GM21723 (cell line): Measurements from ENCODE around the gene FASN.
A peak's percentile ranks its signal among the peaks of the same experiment; 100 is the strongest.

ENCODE experiments used
- ATAC-seq: cut with Tn5 transposase; IDR thresholded peaks from one replicate; pipeline ENCODE4 v1.9.1; 2021; ENCODE audit warnings: mild to moderate bottlenecking, moderate library complexity; ENCODE audit not compliant: unreplicated experiment

The FASN gene

DNA sequence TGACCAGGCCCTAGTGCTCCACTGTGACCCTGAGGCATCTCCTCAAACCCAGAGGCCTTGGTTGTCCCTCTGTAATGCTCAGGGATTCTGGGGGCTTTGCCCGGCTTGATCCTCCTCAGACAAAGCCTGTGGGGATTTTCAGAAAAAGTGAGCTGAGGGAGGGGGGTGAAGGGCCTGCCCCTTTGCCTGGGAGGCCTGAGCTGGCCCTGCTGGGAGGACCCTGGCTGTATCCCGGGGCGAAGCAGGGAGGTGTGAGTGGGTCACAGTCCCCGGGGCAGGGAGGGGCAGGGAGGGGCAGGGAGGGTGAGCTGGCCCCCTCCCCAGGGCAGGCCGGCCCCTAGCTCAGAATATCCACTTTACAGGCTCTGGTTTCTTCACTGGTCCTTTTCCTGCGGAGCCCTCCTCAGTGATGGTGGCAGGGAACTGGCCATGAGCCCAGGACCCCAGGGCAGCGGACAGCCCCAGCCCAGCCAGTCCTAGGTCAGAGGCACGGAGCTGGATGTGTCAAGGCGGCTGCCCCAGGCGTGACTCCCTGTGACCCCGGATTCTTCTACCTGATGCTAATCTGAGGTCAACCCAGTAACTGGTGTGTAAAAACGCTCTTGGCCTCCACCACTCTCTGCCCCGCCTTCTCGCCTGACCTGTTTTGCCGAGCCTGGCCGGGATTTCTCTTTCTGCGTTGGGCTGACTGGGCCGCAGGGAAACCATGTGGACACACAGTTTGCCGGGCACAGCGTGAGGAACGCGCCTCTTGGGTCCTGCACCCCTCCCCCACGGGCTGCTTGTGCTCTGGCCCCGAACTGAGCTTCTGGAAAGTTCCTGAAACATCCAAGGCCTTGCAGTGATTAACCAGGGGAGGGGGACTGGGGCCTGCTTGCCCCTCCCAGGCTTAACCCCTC lies 5.8 kb upstream of the FASN start:
- ATAC-seq: no peak

DNA sequence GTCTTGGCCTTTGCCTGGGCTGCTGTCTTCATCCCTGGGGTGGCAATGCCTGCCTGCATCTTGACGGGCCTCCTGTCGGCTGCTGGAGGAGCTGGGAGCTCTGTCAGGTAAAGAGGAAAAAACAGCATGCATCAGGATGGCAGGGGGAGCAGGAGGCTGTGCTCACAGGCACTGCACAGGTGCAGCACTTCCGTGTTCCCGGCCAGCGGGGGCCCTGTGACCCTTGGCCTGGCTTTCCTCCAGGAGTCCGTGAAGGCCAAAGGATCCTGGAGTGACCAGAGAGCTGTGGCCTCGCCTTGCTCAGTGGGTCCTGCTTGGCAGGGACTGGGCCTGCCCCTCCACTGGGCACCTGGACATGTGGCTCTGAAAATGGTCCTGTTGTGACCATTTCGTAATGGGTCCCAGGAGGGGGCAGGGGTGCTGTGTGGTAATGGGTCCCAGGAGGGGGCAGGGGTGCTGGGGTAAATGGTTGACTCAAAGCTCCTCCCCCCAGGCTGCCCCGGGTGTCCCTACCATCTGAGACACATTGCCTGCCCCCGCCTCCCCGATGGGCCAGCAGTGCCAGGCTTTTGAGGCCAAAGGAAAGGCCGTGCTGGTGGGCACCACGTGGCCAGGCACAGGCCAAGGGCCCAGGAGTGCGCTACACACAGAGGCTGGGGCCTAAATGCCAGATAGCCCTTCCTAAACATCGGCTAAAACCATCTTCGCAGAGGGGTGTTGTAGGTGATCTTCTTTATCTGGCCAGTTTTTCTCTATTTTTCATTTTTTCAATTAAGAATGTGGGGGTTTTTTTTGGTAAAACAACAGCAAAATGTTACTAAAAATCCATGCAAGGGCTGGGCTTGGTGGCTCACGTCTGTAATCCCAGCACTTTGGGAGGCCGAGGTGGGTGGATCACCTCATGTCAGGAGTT lies 4.0 kb upstream of the FASN start:
- ATAC-seq: no peak

DNA sequence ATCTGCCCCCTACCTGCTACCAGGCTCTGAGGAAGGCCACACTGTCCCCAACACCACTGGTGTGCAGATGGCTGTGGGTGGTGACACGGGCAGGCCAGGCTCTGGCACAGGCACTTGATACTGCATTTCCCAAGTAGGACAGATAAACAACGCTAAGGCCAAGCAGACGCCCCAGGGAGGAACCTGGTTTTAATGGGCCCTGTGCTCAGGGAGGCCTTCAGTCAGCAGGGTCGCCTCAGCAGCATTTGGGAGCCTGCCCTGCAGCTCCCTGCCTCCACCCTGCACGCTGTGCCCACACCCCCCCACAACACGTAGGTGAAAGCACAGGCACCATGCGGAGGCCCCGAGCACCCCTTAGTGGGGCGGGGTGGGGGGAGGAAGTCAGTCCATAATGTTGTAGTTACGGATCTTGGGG lies 3.3 kb upstream of the FASN start:
- ATAC-seq: no peak

DNA sequence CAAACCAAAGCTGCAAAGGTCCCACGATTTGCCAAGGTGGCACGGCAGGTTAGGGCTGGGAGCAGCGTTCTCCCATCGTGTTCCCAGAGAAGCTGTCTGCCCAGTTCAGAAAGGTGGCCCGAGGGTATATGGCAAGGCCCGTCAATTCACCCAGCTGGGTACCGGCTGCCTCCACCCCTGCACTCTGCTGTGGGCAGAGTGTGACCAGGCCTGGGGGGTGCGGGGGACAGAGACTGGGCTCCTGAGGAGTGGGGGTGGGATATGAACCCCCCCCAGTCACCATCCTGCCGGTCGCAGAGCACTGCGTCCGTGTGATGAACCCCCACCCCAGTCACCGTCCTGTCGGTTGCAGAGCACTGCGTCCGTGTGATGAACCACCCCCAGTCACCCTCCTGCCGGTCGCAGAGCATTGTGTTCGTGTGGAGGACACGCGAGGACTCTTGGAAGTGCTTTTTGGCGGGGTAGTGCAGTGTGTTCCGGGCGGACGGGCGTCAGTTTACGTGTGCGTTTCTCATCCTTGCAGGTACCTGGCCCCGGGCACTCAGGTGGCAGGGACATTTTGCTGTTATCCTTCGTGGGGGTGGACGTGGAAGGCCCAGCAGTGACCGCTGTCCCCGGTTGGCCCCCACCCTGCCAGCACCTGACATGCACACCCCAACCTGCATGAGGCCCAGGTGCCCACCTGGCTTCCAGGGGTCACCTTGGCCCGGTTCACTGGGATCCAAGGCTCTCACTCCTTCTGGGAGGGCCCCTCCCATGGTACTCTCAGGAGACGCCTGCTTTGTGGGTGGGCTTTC lies 2.7 kb upstream of the FASN start:
- no peak for ATAC-seq

DNA sequence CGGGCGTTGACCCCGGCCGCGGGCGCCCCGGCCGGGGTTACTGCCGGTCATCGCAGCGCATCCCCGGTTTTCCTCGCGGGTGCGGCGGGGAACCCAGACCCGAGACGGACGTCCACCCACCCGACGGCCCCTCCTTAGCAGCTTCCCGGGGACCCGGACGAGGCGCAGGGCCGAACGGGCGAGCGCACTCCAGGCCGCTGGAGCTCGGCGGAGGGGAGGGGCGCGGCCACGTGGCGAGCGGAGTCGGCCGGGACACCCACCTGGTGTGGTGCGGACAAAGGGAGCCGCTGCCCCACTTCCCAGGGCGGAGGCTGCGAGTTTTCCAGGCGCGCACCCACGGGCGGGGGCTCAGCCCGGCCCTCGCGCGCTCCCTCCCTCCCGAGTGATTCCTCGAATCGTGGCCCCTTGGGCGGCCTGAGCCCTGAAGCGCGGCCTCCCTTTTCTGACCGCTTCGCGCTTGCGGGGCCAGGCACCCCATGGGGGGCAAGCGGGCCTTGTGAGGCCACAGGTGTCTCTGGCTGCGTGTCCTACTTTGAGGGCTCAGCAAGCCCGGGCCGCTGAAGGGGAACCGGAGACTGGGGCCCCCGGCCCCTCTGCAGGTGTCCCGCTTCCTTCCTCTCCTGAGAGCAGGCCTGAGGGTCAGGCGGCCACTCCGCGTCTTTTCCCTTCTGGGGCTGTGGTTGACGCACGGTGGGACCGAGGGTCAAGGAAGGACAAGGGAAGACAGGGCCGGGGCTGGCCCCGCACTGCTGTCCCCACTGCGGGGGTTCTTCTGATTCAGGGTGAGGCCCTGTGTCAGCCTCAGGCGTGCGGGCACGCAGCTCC lies 1.1 kb upstream of the FASN start:
- ATAC-seq: peak; percentile 14

DNA sequence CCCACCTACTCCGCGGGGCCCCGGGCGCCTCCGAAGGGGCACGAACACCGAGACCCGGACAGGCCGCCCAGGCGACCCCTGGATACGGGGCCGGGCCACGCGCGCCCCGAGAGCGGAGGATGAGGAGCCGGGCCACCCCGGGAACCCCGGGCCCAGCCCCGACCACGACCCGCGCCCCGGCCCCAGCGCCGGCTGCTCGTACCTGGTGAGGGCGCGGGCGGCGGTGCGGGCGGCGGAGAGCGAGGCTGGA lies 192 bp downstream of the FASN start:
- no peak for ATAC-seq

DNA sequence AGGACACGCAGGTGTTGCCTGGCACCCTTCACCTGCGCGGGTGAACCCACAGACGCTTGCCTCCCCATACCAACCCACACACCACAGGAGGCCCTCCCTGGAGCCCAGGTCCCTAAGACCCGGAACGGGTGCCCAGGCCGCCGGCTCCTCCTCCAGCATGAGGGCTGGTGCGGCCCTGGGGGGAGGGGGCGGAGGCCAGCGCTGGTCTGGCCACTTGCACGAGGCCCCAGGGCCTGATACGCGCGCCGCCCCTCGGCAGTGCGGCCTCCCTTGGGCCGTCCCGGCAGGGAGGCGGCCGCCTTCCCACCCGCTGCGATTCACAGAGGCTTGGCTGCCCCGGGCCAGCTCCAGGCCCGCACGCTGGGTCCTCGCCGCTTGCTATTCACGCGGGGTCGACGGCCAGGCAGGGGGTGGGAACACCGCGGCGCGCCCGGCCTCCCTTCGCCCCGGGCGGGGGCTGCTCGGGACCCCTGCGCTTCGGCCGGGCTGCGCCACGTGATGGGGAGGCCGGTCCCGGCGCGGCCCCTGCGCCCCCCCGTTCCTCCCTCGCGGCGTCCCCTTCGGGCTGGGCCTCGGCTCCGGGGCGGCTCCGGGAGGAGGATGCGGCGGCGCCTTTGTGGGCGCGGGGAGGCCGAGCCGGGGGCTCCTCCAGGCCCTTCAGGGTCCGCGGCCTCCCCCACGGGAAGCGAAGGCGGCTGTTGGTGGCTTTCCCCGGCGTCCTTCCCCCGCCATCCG lies 685 bp downstream of the FASN start:
- ATAC-seq: peak; percentile 2

DNA sequence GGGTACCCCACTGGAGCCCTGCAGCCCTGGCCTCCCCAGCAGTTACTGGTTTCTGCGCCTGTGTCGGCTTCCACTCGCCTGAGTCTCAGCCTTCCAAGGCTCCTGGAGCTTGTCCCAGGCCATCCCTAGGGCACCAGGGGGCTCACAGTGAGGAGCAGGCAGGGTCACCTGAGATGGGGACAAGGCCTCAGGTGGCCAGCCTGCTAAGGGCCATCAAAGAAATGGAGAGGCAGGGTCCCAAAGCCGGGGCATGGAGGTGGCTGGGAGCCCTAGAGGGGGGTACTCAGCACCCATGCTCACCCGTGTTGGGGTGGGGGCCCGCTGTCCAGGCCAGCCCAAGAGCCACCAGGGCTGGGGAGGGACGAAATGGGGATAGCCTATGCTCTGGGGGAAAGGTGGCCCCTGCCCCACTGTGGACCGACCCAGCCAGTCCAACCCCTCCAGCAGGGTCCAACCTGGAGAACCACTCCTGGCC lies 1.3 kb downstream of the FASN start:
- ATAC-seq: no peak

DNA sequence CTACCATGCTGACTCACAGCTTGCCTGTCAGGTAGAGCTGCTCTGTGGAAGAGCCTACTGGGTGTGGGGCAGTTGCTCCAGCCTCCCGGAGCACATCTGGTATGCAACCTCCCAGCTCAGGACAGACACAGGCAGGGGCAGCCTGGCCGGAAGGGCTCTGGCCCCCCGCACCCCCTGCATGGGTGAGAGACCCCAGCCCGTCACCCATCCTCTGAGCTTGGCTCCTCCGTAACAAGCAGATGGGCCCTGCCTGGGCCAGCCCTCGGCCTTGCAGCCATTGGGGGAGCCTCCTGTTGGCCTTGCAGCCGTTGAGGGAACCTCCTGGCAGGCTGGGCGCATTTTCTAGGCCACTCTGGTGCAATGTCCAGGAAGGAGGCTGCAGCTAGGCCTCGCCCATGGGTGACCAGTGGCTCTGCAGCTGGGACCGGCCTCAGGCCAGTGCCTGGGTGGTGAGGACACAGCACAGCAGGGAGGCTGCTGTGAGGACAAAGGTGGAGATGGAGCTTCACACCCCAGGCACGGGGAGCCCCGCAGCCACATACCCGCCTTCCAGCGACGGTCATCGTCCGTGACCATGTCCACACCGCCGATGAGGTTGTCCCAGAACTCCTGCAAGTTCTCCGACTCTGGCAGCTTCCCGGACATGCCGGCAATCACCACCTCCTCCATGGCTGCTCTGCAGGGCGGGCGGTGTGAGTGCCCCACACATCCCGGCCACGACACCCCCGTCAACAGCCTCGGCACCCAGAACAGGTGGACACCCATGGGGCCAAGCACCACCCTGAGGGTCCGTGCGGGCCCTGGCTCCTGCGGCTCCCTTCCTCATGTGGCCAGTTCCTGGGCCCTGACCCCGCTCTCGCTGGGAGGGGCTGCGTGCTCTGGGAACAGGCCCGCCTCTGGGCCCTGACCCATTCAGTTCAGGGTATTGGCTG lies 2.0 kb downstream of the FASN start:
- ATAC-seq: no peak

DNA sequence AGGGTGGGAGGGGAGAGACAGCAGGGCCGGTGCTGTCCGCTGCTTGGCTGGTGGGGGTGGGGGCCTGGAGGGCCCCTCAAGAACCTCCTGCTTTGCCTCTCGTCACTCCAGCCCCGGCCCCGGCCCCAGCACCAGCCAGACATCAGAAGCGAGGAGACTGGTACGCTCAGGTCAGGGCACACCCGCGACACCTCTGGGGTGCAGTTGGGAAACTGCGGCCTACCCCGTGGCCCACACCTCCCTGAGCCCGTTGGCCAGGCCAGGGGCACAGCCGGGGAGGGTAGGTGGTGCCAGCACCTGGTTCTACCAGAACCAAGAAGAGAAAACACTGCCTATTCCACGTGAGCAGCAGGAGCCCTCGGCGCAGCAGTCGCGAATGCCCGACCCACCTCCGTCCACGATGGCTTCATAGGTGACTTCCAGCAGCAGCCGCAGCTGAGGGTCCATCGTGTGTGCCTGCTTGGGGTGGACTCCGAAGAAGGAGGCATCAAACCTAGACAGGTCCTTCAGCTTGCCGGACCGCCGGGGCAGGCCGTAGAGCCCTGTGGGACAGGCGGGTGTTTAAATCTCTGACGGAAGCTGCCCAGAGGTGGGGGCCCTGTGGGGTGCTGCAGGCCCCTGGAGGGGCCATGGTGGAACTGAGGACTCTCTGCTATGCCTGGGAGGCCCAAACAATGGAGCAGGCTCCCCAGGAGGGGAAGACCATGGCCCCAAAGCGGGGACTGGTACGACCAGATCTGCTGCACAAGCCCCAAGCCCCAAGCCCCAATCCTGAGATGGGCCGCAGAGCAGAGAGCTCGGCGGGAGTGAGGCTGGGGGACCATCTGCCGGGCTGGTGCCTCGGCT lies 2.9 kb downstream of the FASN start:
- ATAC-seq: no peak

DNA sequence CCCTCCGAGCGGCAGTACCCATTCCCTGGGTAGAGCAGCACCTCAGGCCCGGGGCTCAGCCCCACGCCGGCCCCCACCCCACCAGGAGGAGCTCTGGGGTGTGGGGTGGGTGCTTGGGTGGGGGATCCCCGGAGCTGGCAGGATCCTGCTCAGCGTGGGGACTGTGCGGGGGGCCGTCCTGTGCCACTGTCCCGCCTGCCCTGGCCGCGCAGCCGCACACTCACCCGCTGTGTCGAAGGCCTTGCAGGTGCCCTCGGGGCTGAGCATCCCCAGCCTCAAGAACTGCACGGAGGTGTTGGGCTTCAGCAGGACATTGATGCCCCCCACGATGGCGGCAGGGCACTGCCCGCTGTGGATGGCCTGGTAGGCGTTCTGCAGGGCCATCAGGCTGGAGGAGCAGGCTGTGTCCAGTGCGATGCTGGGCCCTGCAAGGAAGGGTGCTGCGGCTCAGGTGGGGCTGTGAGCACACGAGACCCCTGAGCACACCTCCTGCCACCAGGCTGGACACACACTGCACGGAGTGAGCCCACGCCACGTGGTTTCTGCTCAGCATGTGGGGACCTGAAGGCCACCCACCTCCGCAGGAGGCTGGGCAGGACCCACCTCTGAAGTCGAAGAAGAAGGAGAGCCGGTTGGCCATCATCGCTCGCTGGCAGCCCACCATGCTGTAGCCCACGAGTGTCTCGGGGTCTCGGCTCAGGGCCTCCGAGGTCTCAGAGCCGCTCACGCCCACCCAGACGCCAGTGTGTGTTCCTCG lies 4.9 kb downstream of the FASN start:
- ATAC-seq: no peak

DNA sequence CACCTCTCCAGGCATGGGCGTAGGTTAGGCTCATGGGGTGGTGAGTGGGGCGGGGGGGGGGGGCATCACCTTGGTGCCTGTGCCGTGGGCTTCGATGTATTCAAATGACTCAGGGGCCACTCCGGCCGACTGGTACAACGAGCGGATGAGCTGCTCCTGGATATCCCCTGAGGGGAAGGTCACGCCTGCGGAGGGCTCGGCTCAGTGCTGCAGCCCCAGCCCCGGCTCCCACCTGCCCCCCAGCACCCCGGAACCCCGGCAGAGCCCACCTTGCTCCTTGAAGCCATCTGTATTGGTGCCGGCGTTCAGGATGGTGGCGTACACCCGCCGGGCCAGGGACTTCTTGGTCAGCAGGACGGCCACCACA lies 5.4 kb downstream of the FASN start:
- ATAC-seq: no peak

DNA sequence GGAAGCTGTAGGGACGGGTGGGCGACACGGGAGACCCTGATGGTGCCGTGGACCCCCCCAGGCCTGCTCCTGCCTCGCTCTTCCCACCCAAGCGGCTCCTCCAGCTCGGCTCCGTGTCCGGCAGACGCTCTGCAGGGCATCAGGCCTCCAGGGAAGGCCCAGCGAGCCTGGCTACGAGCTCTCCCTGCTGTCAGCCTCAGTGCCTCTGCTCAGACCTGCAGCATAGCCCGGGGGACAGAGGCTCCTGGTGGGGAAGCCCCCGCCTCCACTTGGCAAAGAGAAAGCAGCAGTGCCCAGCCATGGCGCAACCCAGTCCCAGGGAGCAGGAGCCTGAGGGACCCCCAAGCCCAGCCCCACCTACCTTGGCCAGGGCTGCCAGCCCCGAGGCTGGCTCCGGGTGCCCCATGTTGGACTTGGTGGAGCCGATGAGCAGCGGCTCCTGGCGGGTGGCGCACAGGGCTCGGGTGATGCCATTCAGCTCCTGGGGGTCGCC lies 5.9 kb downstream of the FASN start:
- no peak for ATAC-seq

DNA sequence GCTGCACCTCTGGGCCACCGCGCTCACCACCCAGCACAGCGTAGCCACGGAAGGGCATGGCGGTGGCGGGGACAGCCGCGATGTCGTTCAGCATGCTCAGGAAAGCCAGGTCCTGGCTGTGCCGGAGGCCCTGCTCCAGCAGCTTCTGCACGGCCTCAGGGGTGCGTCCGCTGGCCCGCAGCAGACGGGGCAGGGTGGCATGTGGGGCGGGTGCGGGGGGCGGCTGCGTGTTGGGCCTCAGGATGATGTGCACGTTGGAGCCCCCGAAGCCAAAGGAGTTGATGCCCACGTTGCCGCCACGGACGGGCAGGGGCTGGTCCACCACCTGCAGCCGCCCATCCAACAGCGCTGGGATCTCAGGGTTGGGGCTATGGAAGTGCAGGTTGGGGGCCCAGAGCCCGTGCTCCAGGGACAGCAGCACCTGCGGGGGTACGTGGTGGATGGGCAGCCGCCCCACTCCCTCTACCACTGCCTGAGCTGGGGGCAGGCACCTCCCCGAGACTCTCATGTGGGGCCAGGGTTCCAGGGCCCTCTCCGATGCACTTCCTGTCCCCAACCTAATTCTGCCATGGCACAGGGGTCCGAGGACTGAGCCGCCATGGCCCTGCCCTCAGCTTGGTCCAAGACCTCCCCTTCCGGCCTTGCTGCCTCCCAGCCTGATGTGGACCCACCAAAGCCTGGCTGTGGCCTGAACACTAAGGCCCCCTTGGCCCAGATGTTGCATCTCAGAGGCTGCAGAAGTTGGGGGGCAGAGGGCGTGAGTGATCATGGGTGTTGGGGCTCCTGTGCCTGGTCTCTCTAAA lies 6.6 kb downstream of the FASN start:
- no peak for ATAC-seq

DNA sequence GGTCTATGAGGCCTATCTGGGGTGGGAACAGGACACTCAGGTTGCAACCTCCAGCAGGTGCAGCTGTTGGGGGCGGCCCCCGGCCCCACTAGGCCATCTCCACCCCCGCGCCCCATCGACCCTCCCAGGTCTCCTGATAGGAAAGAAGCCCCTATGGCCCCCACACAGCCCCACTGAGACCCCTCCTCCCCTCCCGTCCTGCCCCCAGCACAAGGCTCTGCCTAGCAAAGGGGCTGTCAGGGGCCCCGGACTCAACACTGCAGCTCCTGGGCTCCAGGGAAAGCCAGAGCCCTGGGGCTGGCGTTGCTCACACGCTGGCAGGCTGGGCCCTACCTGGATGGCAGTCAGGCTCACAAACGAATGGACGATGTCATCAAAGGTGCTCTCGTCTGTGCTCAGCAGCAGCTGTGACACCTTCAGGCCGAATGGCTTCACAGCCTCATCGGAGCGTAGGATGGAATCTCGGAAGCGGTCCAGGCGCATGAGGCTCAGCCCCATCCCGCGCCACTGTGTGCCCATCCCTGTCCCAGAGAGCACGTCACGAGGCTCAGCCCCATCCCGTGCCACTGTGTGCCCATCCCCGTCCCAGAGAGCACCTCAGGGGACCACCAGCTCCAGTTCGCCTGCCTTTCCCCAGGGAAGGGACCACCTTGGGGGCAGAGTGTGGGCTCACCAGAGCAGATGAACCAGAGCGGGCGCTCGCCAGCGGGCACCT lies 7.3 kb downstream of the FASN start:
- ATAC-seq: no peak
